GM21723 (cell line): ENCODE measurements around the gene RBL1.
A peak's percentile ranks its signal among the peaks of the same experiment; 100 is the strongest.

Source experiments
- ATAC-seq: cut with Tn5 transposase; IDR thresholded peaks from one replicate; pipeline ENCODE4 v1.9.1; 2021; ENCODE audit warnings: mild to moderate bottlenecking, moderate library complexity; ENCODE audit not compliant: unreplicated experiment

The RBL1 gene

DNA sequence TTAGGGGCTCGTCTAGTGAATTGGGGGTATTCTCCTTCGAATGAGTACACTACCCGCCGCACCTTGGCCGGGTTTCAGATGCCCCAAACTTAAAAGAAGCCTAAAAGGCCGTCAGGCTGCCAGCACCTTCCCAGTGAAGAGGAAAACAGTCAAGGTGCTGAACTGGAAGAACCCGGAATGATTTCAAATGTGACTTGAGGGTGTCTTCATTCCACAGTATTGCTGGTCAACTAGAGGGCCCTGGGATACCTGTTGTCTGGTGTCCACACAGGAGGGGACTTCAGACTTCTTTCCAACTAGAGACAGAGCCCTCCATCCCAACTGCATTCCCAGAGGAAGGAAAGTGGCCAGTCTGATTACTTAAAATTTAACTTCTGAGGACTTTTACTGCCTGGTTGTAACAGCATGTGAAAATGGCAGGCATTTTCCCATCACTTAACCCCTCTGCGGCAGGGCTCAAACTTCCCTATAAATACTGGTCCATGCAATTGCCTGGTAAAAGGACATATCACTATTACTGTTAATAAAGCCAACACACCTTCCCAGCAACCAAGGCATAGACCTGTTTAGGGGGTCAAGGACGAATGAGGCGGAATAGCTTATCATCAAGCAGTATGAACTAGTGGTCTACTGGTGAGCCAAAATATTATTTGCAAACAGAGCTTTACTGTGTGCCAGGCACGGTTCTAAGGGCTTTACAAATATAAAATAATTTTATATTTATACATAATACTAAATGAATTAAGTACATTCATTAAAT, 143.6 kb downstream of the RBL1 start:
- ATAC-seq, result no peak

DNA sequence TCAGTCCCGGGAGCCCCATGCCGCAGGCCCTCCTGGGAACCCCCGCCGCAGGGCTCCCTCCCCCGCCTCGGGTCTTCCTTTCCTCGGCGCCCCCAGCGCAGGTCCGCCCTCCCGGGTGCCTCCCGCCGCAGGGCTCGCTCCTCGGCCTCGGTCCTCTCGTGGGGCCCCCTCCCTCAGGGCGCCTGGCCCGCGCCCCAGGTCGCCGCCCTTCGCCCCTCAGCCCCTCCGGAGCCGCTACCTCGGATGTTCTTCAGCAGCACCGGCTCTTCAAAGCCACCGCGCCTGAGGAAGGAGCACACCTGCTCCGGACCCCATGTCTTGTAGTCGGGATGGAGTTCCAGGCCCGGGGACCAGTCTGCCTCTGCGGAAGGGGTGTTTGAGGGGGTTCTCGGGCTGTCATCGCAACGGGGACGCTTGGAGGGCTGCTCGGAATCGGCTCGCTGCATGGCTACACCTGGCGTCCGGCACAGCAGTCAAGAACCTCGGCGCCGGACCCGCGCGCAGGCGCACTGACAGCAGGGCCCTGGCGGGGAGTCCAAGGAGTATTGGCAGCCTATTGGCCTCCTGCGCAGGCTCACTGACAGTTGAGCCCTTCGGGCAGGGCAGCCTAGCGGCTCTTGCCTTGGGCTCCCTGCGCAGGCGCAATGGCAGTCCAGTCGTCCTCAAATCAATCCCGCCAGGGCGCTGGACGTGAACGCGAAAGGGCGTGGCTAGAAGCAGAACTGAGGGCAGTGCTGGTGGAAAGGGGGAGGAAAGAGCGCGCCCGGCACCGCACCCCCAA, 144.4 kb downstream of the RBL1 start, which contains the start of gene SAMHD1:
Gene SAMHD1, minus strand, starts transcription at position 511 of the 781 bp plus-strand sequence. Its CDS starts 65 bp downstream, at position 446.
- ATAC-seq, result peak; percentile 81

DNA sequence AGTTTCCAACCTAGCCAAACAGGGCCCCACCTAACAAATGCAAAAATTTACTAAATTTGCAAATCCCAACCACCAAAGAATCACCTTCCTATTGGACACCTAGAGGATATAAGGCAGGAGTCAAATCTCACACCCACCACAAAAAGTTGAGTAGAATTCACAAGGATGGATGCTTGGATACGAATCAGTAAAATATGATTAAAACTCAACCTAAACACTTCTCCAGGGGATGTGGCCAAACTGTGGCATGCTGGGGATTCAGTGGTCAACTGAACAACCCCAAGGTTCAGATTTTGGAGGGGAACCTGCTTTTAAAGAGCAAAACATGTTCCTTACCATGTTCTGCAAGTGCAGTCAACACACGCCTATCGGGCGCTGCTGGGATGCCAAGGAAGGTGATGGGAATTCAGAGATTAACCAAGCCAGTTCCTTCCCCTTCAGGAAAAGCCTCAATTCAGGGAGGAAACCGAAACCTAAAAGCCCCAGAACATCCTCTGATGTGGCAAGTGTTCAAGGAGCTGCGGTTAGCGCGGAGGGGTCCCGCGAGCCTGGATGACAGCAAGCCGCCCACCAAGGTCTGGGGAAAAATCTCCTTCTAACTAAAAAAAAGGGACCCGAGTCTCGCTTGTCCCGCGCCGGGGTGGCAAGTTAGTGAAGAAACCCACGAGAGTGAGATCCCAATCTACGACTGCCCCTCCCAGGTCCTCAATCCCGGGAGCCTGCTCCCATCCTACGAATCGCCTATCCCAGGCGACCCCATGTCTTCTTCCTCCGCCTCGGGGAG, 145.2 kb downstream of the RBL1 start:
- no peak for ATAC-seq
